ENCODE measurements around the gene KCND1. TPM values are rescaled to one million over a fixed set of nuclear protein-coding genes. Genes with fewer than 3 reads are reported as not detected.

KCND1 gene
- total RNA-seq, 2 donors from 2014 or later, result 0.90 to 1.0 TPM

DNA sequence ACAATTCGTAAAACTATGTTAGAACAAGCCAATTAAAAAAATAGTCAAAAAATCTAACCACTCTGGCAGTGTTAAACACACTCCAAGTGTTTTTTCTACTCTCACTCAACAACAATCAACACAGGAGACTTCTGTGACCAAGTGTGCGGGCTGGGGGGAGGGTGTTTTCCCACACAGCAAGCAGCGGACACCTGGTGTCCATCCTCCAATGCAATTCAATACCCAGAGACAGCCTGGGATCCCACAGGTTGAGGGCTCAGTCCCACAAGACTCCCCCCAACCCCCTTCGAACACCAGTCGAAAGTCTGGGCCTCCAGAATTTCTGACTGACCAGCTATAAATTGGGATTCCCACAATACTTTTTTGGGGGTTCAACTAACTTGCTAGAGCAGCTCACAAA lies 44.5 kb downstream of the KCND1 start:
- Histone ChIP-seq H3K36me3 (no peaks in the 10 kb centered on the region), H3K9me3 (no peaks in the 10 kb centered on the region), H3K4me1 (no peaks in the 10 kb centered on the region), H3K4me3 (no peak overlapping the region), H3K9ac (ENCODE audit: low read depth in 2 of 2, low read length in 2 of 2) (no peak overlapping the region), H3K27ac (no peak overlapping the region), H3K27me3 (no peaks in the 10 kb centered on the region)
- TF ChIP-seq, protein P1, sequence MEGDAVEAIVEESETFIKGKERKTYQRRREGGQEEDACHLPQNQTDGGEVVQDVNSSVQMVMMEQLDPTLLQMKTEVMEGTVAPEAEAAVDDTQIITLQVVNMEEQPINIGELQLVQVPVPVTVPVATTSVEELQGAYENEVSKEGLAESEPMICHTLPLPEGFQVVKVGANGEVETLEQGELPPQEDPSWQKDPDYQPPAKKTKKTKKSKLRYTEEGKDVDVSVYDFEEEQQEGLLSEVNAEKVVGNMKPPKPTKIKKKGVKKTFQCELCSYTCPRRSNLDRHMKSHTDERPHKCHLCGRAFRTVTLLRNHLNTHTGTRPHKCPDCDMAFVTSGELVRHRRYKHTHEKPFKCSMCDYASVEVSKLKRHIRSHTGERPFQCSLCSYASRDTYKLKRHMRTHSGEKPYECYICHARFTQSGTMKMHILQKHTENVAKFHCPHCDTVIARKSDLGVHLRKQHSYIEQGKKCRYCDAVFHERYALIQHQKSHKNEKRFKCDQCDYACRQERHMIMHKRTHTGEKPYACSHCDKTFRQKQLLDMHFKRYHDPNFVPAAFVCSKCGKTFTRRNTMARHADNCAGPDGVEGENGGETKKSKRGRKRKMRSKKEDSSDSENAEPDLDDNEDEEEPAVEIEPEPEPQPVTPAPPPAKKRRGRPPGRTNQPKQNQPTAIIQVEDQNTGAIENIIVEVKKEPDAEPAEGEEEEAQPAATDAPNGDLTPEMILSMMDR (IDR thresholded peaks at IDR 0.05), result no peak
- no peak for DNase-seq
- intact Hi-C loops (cut with DNase I), result no loop called here

DNA sequence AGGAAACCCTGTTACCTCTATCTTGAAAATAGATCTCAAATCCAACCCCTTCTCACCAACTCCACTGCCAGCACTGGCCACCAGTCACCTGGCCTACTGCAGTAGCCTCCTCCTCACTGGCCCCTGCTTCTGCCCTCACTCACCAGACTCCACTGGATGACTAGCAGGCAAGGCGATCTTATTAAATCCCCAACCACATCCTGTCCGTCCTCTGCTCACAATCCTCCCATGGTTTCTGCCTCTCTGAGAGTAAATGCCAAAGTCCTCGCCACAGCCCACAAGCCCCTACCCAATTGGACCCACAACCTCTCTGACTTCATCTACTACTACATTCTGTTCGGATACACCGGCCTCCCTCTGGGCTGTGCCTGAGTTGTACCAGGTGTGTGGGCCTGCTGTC lies 47.4 kb downstream of the KCND1 start:
- Histone ChIP-seq H3K27ac (no peak overlapping the region), H3K9me3 (no peaks in the 10 kb centered on the region), H3K9ac (ENCODE audit: low read depth in 2 of 2, low read length in 2 of 2) (no peak overlapping the region), H3K27me3 (no peaks in the 10 kb centered on the region), H3K4me3 (no peak overlapping the region), H3K4me1 (no peaks in the 10 kb centered on the region), H3K36me3 (no peaks in the 10 kb centered on the region)
- TF ChIP-seq, protein P1 (IDR thresholded peaks at IDR 0.05), result no peak
- intact Hi-C loops (cut with DNase I), result no loop called here
- no peak for DNase-seq

DNA sequence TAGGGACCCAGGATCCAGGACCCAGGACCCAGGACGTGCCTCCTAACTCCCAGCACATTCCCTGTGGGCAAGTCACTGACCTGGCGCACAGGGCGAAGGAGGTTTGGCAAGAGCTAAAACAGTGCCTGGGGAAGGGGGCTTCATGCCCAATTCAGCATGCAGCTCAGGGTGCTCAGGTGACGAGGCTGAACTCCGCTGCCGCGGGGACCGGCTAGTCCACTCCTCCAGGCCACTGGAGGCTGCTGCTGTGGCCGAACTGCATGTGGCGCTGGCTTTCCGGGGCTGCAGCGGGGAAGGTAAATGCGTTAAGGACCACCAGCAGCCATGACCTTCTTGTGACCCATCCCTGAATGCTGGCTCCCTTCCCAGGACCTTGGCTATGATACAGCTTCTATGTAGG lies 47.9 kb downstream of the KCND1 start:
- Histone ChIP-seq H3K9ac (ENCODE audit: low read depth in 2 of 2, low read length in 2 of 2) (no peak overlapping the region), H3K27me3 (no peaks in the 10 kb centered on the region), H3K4me1 (no peaks in the 10 kb centered on the region), H3K36me3 (no peaks in the 10 kb centered on the region), H3K9me3 (no peaks in the 10 kb centered on the region), H3K27ac (no peak overlapping the region), H3K4me3 (no peak overlapping the region)
- intact Hi-C loops (cut with DNase I), result no loop called here
- no peak for DNase-seq
- TF ChIP-seq, protein P1 (IDR thresholded peaks at IDR 0.05), result no peak

DNA sequence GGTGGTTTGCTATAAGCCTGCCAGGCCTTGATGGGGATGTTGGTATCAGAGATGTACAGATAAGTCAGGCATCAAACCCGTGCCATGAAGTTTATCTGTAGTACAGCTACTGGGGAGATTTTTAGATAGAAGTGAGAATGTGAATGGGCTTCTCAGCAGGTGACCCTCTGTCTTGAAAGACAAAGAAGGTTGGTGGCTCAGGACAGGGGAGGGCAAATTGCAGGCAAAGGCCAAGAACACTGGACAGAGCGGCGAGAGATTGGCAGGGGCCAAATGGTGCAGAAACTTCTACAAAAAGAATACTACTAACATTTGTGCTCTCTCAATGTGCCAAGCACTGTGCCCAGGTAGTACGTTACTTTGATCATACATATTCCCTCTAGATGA lies 50.9 kb downstream of the KCND1 start:
- H3K27ac ChIP-seq, result no peak overlapping the region
- H3K36me3 ChIP-seq, result no peaks in the 10 kb centered on the region
- intact Hi-C loops (cut with DNase I), result no loop called here
- no peaks in the 10 kb centered on the region for H3K27me3 ChIP-seq
- no peaks in the 10 kb centered on the region for H3K4me1 ChIP-seq
- TF ChIP-seq, protein P1 (IDR thresholded peaks at IDR 0.05), result no peak
- DNase-seq, result no peak
- no peak overlapping the region for H3K4me3 ChIP-seq
- H3K9ac ChIP-seq (ENCODE audit: low read depth in 2 of 2, low read length in 2 of 2), result no peak overlapping the region
- no peaks in the 10 kb centered on the region for H3K9me3 ChIP-seq

DNA sequence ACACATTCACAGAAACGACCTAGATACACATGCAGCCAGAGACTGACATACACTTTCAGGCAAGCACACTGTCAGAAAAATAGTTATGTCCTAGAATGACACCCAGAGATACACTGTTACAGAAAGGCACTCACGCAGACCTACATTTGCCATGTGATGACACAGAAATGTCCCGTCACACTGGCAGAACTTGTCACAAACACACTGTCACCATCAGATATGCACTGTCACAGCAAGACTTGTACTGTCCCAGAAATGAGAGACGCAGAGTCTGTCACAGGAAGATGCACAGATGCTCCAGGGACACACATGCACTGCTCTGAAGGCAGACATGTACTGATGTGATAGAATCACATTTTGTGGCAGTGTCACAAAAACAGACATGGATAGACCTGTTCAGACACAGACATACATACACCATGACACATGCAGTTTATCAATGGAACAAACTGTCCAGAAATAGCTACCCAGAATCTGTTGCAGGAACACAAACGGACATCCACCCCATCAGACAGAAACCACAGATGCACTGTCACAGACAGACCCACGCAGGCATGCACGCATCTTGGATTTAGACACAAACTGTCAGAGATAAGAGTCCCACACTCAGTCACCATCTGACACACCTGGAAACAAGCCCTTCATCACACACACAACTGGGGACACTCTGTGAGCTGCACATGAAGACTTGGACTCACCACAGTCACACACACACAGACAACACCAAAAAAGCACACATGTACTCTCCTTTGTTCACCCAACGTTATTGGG lies 51.5 kb downstream of the KCND1 start:
- no peak for DNase-seq
- peak overlapping the region in 1 of 2 donors; percentile 39 for H3K9ac ChIP-seq (ENCODE audit: low read depth in 2 of 2, low read length in 2 of 2)
- intact Hi-C loops (cut with DNase I), result no loop called here
- no peaks in the 10 kb centered on the region for H3K27me3 ChIP-seq
- H3K36me3 ChIP-seq, result no peaks in the 10 kb centered on the region
- no peaks in the 10 kb centered on the region for H3K9me3 ChIP-seq
- peak overlapping the region; percentile 76 for H3K27ac ChIP-seq
- H3K4me3 ChIP-seq, result no peak overlapping the region
- TF ChIP-seq, protein P1 (IDR thresholded peaks at IDR 0.05), result no peak
- no peaks in the 10 kb centered on the region for H3K4me1 ChIP-seq
